ENCODE data around the gene ZNF398.

DNA sequence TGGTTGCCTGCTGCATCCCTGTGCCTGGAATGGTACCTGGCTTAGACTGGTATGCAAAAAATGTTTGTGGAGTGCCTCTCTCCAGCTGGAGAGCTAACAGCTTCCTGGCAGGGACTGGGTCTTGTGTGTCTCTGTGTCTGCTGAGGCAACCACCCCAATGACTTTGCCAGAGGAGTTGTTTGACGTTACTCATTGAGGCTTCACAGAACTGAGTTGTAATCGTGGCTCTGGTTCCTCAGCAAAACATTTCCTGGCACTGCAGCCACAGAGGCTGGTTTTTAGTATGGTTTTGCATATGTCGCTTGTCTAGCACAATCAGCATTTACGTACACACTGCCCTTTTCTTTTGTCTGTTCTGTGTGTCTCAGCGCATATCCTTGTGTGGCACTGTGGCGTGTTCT, 55.6 kb downstream of the ZNF398 start:
- TF ChIP-seq, protein P1, sequence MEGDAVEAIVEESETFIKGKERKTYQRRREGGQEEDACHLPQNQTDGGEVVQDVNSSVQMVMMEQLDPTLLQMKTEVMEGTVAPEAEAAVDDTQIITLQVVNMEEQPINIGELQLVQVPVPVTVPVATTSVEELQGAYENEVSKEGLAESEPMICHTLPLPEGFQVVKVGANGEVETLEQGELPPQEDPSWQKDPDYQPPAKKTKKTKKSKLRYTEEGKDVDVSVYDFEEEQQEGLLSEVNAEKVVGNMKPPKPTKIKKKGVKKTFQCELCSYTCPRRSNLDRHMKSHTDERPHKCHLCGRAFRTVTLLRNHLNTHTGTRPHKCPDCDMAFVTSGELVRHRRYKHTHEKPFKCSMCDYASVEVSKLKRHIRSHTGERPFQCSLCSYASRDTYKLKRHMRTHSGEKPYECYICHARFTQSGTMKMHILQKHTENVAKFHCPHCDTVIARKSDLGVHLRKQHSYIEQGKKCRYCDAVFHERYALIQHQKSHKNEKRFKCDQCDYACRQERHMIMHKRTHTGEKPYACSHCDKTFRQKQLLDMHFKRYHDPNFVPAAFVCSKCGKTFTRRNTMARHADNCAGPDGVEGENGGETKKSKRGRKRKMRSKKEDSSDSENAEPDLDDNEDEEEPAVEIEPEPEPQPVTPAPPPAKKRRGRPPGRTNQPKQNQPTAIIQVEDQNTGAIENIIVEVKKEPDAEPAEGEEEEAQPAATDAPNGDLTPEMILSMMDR (IDR thresholded peaks at IDR 0.05; ENCODE audit: low read length), result no peak
- TF ChIP-seq EZH2 (IDR thresholded peaks at IDR 0.05; ENCODE audit: borderline replicate concordance, low read length), result no peak
